ENCODE measurements around the gene ETV6.

GRCh38 chr12:11653215-11653753, 3.8 kb downstream of the ETV6 start:
- TF ChIP-seq CTCF (IDR thresholded peaks at IDR 0.05) (no peak), POLR2A (IDR thresholded peaks at IDR 0.05) (no peak)
